Mesenteric fat pad (tissue), 1 donor: ENCODE results near the gene GNB1L. TPM values are rescaled to one million over a fixed set of nuclear protein-coding genes. Genes with fewer than 3 reads are reported as not detected.

Source experiments
- DNase-seq: peaks from one replicate; pipeline ENCODE4 v3.0.0-alpha.2; 2020; ENCODE audit warnings: low spot score
- total RNA-seq: library from RNA; stranded (reverse); fragmentation: NEBNext Ultra II Directional; extraction: Animal tissue kit (Norgen Biotek cat#: 25700); gene quantifications from one replicate; pipeline ENCODE4 v1.2.1, GENCODE V29; 2021
- donor health status: DM: yes; HTN: yes; CAD: no.

GNB1L gene
- total RNA-seq, 1 donor from 2014 or later: 4.2 TPM

GRCh38 chr22:19825904-19826618, 28.6 kb downstream of the GNB1L start:
- no peak for DNase-seq

- DNase-seq: peak; percentile 79
Observed at GRCh38 chr22:19824926-19825339, 29.7 kb downstream of the GNB1L start.

- peak; percentile 78 for DNase-seq
Observed at GRCh38 chr22:19824212-19824925, 30.3 kb downstream of the GNB1L start.

- peak; percentile 86 for DNase-seq
Observed at GRCh38 chr22:19823902-19824211, 30.8 kb downstream of the GNB1L start.

- DNase-seq: no peak
Observed at GRCh38 chr22:19823191-19823901, 31.3 kb downstream of the GNB1L start.

DNA sequence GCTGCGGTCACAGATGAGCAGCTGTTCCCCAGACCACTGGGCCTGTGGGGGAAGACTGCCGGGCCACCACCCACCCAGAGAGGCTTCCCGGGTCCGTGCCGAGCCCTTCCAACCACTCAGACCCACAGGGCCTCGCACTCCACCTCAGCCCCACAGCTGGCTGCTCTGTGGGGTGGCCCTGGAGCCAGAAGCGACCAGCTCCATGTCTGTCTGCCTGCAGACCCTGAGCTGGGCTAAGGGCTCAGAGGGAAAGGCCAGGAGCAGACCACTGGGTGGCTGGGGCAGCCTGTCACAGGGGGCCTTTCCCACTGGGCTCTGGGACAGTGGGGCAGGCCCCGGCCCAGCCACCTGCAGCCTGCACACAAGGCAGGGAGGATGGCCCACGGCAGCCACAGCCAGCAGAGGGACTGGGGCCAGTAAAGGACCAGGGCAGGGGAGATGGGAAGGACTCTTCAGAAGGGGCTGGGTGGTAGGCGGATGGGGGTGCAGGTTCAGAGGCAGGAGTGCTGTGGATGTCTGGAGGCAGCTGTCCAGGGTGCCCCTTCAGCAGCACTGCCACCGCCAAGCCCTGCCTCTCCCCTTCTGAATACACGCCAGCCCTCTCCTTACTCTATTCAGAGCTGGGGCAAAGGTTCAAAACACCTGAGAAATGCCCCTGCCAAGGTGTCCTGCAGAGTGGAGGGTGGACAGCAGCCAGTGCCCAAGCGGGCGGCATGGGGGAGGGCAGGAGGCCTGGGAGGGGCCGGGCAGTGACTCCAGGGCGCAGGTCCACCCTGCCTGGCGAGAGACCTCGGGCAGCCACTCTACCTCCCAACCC, 32.2 kb downstream of the GNB1L start:
- DNase-seq: peak; percentile 76

DNA sequence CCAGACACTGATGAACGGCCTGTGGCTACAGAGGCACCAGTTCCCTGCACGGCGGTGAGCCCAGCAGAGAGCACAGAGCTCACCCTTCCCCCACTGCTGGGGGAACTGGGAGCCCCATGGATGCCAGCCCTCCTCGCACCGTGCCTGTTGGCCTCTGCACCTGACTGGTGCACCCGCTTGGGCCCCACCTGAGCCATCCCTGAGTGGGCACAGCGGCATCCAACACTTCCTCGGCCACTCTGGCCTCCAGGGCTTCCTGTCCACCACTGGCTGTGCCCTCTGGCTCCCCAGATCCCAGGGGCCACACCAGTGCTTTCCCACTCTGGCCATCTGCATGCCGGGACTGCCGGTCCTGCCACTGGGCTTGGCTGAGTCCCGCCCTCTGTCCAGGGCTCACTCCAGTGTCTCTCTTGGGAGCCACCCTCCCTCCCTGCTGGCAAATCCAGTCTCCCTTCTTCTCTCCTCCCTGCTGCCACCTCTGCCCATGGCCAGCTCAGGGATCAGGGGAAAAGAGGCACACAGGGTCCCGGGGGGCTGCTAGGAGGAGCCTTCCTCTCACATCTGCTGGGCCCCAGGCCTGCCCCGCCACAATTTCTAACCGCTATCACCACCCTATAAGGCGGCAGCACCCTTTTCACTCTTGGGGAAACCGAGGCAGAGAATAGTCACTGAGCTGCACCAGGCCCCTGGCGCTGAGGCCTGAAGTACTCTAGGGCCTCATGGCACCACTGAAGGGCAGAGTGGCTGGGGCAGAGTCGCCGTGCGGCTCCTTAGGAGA, 33.0 kb downstream of the GNB1L start:
- peak; percentile 71 for DNase-seq

- peak; percentile 77 for DNase-seq
Observed at GRCh38 chr22:19820880-19821522, 33.7 kb downstream of the GNB1L start.

DNA sequence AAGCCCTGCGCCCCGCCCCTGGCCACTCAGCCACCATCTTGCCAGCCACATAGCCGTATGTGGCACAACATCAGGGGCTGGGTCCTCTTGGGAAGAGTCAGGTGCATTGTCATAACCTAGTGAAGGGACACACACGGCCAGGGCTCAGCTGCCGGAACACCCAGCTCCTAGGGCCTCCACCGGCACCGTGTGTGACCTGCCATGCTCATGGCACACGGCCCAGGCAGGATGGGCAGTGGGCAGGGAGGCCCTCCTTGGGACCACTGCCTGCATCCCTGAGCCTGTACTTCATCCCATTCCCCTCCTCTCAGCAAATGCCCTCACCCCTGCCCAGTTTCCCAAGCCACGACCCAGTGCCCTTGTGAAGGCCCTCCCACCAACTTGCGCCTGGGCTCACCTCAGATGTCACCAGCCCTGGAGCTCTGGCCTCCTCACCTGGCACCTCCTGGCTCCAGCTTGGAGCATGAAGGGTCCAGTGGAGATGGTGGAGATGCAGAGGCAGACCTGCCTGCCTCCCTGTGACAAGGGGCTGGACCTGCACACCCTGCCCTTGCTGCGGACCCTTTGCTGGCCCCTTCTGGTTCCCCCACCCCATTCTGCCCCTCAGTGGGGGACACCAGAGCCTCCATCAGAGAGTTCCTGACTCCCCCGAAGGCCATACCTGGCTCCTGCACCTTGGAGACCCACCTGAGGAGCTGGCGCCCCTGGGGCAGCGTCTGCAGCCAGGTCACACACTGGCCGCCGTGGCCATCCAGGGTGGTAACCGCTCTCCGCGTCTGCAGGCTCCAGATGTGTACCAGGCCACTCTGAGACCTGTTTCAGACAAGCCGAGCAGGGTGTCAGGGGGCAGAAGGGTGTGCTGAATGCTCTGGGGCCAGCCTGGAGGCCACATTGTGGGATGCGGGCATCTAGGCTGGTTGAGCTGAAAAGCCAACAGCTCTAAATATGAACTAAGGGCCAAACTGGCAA, 34.5 kb downstream of the GNB1L start:
- DNase-seq: peak; percentile 77

DNA sequence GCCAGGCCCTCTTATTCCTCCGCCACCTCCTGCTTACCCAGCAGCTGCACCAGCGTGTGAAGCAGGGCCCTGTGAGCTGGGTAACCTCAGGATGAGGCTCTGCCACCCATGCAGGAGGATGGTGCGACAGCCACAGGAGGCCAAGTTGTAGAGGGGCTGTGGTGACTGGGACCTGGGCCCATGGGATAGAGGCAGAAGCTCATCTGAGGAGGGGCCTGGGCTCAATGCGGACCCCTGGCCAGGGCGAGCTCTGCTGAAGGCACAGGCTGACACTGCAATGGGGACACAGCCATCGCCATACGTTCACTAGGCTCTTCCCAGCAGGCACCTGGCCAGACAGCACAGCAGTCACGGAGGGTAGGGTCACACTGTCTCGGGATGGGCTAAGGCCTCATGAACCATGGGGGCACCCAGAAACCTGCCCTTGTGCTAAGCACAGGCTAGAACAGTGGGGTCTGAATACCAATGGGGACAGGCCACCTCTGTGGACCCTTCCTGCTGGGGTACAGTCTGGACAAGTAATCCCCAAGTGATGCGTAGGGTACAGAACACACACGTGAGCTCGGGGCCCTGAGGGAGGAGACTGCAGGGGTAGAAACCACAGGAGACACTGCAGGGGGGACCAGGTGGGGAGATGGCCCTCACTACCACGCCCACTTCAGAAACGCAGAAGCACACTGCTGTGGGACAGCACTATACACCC, 35.3 kb downstream of the GNB1L start:
- DNase-seq: no peak

- peak; percentile 87 for DNase-seq
Observed at GRCh38 chr22:19818324-19819207, 36.1 kb downstream of the GNB1L start.

DNA sequence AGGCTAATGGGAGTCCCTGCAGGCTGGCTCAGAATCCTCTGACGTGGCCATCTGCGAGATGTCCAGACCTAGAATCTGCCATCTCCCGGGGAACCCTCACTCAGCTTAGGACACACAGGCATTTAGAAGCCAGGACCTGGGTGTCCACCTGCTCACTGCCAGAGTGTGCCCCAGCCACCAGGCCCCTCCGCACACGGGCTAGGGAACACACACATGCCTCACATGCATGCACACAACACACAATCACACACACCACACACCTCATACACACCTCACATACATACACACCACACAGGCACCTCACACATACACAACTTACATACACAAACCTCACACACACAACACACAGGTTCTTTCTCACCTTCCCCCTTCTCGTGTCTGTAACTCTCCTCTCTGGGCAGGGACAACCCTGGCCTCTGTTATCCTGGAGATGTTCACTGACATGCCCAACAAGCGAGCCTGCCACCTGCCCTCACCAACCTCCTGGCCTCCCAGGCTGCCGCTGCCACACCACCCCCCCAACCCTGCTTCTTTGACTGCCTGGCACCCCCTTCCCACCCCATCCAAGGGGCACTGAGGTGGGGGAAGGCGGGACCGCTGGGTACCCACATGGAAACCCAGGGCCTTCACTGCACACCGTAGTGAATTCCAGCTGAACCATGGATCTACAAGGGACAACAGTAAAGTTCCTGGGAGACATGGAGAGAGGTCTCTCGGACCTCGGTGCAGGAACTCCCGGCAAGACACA, 38.1 kb downstream of the GNB1L start:
- no peak for DNase-seq

DNA sequence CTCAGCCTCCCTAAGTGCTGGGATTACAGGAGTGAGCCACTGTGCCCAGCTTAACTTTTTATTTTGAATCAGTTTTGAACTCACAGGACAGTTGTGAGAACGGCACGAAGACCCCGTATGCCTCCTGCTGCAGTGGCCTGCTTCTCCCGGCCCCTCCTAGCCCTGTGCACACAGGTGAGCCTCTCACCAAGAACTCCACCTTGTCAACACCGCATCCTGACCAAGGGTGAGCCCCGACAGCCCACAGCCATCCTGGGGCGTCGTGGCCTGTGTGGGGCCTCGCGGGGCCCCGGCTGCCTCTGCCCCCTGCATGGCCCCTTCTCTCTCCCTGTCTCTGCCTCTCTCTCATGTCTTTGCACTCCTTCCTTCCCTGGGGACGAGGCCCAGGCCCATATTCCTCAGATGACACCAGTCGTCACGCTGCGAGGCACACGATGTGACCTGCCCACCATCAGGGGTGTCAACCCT, 38.8 kb downstream of the GNB1L start:
- DNase-seq: no peak

DNA sequence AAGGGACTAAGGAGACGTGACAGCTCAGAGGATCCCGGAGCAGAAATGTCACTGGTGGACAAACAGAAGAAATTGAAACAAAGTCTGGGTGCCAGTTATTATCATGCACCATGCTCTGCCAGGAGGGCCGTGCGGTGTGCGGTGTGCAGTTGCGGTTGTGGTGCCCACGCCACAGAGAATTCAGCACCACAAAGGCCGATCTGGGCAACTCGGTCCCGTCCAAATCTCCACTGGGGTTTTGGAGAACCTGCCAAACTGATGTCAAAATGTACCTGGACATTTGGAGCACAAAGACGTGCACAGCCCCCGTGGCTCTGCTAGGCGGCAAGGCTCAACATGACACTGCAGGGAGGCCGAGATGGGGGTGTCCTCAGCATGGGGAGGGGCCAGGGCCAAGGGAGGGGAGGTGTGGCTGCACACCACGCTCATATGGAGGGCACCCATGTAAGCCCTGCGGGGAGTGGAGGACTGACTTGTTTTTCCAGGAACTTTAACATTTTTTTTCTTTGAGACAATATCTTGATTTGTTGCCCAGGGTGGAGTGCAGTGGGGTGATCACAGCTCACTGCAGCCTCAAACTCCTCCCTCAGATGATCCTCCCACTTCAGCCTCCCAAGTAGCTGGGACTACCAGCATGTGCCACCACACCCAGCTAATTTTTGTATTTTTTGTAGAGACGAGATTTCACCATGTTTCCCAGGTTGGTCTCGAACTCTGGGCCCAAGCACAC, 39.4 kb downstream of the GNB1L start:
- DNase-seq: peak; percentile 67

DNA sequence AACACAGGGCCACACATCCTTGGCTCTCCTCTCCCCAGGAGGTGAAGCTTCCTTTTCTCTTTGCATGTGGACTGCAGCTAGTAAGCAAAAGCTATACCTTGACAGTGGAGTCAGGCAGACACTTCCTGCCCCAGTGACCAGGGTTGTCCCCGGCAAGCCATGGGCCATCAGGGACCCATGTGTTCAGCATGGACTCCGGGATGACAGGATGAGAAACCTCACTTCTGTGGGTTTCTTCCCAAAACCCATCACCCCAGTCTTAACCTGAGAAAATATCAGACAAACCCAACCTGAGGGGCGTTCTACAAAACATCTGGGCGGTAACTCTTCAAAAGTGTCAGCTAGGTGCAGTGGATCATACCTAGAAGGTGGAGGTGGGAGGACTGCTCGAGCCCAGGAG, 40.2 kb downstream of the GNB1L start:
- DNase-seq: no peak

- DNase-seq: peak; percentile 57
Observed at GRCh38 chr22:19812910-19813309, 41.8 kb downstream of the GNB1L start.
